ENCODE measurements around the gene FXYD5.

FXYD5 gene

DNA sequence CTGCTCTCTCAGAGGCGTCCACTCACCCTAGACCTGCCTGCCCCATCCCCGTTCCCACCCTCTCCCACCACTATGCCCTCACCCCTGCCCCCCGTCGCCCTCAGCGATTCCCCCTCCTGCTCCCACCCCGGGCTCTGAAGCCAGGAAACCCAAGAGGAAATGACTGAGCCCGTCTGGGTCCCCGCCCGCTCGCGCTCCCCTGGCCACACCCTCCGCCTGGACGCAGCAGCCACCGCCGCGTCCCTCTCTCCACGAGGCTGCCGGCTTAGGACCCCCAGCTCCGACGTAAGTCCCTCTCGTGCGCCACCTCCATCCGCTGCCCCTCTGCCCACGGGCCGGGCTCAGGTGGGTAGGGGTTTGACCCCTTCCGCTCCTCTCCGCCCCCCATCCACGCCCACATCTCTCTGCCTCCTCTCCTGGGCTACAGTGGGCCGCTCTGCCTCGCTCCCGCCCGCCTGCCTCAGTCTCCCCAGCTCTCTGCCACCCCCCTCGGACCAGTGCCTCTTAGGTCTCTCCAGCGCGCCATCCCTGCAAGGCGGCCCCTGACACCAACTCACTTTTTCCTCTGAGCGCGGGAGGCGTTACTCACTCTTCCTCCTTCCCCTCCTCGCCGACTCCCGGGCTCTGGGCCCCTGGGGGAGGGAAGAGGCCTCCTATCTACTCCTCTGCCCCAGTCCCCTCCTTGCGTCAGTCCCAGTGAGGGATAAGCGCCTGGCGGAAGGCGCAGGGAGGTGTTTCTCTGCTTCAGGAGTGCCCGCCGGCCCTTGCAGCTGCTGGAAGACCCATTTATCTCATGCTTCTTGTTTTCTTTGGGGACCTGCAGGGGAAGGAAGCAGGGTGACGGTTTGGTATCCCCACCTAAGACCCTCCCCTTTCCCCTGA is at the start of gene FXYD5:
TSS of gene FXYD5 (plus strand) at position 211 of the 882 bp plus-strand sequence. CDS start 816 bp downstream, outside the sequence.
- DNase-seq: peak; percentile 84

GRCh38 chr19:35105047-35105410 is 49.5 kb upstream of the FXYD5 start:
- DNase-seq: no peak

- DNase-seq: no peak
Observed at GRCh38 chr19:35105411-35106290, 48.9 kb upstream of the FXYD5 start.

GRCh38 chr19:35106291-35106583 is 48.3 kb upstream of the FXYD5 start:
- no peak for DNase-seq

DNA sequence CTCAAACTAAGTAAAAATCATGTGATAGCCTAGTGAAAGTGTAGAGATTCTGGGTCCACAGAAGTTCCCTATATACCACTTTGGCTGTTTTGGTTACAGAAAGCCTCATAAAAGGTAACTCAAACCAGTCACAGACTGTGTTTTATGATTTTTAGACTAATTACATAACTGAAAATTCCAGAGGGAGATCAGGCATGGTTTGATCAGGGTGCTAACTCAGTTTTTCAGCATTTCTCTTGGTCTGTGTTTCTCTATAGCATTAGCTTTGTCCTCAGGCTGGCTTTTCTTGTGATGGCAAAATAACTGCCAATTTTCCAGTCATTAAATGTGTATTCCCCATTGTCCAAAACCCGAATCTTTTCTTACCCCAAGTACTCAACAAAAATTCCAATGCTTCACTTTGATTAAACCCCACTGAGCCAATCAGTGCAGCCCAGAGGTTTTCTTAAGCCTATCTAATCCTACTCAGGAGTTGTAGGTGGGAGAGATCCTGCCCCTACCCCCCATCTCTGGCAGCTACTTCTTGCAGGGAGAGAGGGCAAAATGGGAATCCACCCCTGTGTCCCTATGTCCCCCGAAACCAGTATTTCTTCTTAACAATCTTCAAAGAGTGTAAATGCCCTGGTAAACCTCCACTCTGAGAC is 47.5 kb upstream of the FXYD5 start:
- DNase-seq: no peak

- no peak for DNase-seq
Observed at GRCh38 chr19:35107545-35107944, 47.0 kb upstream of the FXYD5 start.

DNA sequence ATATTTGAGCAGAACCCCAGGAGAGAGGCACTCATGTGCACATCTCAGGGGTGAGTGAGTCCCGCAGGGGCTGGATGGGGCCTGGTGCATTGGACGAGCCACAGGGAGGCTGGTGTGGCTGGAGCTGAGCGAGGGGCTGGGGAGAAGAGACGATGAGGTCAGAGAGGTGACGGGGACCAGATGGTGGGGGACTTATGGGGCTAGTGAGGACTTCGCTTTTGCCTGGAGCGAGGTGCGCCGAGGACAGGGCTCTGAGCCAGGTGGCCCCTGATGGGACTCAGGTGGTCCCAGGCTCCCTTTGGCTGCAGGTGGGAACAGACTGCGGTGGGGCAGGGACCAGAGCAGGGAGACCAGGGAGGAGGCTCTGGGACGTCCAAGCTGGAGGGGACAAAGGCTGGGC is 45.8 kb upstream of the FXYD5 start:
- no peak for DNase-seq

DNA sequence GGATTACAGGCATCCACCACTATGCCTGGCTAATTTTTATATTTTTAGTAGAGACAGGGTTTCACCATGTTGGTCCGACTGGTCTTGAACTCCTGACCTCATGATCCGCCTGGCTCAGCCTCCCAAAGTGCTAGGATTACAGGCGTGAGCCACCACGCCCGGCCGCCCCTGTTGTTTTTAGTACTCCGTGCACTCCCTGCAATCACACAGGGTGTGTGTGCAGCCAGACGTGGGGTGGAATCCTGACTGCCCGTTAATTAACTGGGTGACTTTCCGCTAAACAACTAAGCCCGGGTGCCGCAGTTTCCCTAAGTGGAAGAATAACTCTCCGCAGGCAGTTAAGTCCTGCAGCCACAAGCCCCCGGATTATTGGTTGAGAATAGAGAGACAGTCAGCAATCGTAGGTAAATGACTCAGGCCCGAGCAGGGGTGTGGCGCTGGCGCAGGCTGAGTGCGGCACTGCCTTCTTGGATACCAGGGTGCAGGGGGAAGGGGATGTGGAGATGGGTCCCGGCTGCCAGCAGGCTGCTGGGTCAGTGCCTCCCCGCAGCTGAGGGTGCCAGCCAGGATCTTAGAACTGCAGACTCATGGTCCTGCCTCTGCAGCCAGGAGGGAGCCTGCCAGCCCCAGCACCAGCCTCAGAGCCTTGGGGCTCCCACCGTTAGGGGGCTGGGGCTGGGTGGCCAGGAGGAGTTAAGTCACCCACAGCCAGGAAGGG is 45.0 kb upstream of the FXYD5 start:
- no peak for DNase-seq

DNA sequence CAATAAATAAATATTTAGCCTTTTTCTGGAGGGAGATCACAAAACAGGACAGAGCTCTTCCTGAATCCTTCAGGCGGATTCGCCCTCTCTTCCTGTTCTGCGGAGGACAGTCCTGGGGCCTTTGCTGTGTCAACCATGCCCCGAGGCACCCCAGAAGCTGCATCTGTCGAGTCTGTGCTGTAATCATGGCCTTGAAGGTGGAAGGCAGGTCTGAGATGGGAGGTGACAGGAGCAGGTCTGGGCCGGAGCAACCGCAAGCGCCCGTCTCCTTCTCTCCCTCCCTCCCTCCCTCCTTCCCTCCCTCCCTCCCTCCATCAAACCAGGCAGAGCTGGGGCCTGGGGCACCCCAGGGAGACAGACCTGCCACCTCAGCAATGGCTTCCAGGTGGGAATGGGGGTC is 43.6 kb upstream of the FXYD5 start:
- no peak for DNase-seq

GRCh38 chr19:35112995-35113688 is 41.4 kb upstream of the FXYD5 start:
- DNase-seq: no peak

GRCh38 chr19:35114353-35115176 is 40.0 kb upstream of the FXYD5 start:
- peak; percentile 73 for DNase-seq

GRCh38 chr19:35115177-35115951 is 39.2 kb upstream of the FXYD5 start, which contains the start of gene FXYD3:
Gene FXYD3, plus strand, starts transcription at chr19:35115823. Its CDS starts 3,554 bp downstream, at chr19:35119377.
- DNase-seq: no peak

DNA sequence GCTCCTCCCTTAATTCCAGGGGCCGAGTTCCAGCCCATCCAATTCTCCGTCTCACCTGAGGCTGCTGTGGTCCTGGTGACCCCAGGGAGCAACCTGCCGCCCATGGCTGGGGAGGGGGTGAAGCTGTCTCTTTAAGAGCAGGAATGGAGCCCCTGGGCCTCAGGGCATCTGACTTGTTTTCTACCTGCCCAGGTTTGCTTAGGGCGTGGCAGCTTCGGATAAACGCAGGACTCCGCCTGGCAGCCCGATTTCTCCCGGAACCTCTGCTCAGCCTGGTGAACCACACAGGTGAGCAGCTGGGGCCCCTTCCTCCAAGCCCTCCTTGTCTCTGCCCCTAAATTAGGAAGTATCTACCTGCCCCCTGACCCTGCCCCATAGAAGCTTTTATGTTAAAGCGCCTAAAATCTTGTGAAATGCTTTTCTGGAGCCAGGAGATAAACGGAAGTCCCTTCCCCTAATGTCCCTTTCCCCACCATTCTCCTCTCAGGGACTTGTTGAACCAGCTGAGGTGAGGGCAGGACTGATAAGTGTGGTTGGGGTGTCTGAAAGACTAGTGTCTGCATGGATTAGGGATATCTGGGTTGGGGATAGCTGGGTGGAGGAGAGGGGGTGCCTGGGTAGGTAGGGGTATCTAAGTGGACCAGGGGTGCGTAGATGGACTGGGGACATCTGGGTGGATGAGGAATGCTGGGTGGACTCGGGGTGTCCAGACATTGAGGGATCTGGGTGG is 38.3 kb upstream of the FXYD5 start:
- no peak for DNase-seq

- no peak for DNase-seq
Observed at GRCh38 chr19:35117116-35117515, 37.4 kb upstream of the FXYD5 start.

DNA sequence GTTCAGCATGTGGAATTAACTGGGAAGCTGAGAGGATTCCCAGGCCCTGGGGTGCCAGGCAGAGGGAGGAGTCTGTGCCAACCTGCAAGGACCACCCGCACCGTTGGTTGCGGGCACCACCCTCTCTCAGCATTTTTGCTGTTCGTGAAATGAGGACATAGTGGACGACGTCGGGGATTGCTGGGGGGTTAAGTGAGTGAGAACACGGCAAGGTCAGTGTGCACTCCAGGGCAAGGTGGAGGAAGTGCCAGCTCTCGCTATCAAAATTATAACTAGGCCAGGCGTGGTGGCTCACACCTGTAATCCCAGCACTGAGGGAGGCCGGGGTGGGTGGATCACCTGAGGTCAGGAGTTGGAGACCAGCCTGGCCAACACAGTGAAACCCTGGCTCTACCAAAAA is 36.7 kb upstream of the FXYD5 start:
- no peak for DNase-seq

DNA sequence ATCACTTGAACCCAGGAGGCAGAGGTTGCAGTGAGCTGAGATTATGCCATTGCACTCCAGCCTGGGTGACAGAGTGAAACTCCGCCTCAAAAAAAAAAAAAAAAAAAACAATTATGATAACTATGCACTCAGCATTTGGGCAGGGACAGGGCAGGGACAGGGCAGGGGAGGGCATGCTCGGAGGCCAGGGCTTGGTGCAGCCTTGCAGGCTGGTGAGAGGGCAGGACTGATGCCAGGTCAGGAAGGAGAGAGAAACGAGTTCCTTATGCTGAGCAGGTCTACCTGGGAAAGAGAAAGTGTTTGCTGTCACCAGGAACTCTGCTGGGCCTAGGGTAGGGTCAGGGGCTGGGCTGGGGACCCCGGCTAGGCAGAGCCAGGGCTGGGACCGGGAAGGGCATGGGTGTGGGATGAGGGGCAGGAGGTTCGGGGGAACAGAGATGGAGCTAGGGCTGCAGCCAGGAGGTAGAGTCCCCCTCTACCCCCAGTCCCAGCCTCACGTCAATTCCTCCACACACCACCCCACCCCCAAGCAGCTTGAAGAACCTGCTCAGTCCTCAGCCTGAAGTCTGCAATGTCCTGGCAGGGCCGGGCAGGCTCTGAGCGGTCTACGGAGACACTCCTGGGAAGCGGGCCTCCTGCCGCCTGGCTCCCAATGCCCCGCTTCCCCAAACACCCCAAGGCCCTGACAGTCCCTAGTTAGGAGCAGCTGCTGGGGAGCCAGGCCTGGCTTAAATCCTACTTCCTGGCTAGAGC is 36.1 kb upstream of the FXYD5 start:
- DNase-seq: no peak

- no peak for DNase-seq
Observed at GRCh38 chr19:35119091-35119490, 35.4 kb upstream of the FXYD5 start.

GRCh38 chr19:35119578-35120155 is 34.9 kb upstream of the FXYD5 start:
- no peak for DNase-seq

DNA sequence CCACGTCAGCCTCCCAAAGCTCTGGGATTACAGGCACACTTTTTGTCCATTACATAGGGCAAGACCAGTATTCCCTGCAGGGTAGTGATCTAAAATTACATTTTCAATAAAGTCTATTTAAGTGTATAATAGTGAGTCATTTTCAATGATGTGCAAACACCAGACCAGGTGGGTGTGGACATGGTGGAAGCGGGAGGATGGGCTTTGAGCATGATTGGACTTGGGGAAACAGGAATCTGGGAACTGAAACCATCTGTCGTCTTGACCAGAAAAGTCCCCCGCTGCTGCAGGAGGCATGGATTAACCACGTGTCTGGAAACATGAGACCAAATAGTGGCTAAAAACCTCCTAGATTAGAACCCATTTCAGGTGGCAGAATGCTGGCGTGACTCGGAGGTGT is 34.0 kb upstream of the FXYD5 start:
- DNase-seq: no peak
